WTC11 (cell line): Measurements from ENCODE around the gene NCF2. TPM values are rescaled to one million over a fixed set of nuclear protein-coding genes. Genes with fewer than 3 reads are reported as not detected.

Source experiments
- ATAC-seq: fragments of 200-7000 bp; cut with Tn5 transposase; 2 replicates; pipeline ENCODE4 v1.10.0; 2021; ENCODE audit warnings: mild to moderate bottlenecking, moderate library complexity
- CTCF ChIA-PET: fragments of 300-600 bp; sonication (Branson Sonifier 250); formaldehyde crosslinking; loops from one replicate; lab custom pipeline; 2021; ENCODE audit warnings: antibody characterized with exemption; lab: Charles Lee
- POLR2A ChIA-PET: fragments of 350-600 bp; sonication (Branson Sonifier 250); formaldehyde crosslinking; loops from one replicate; lab custom pipeline; 2021; ENCODE audit warnings: antibody characterized with exemption; lab: Charles Lee
- DNase-seq: peaks from one replicate; pipeline ENCODE4 v3.0.0; 2021; ENCODE audit warnings: low spot score
- H3K27ac Mint-ChIP-seq: 2 replicates; pipeline ENCODE4 v1.8.0; 2021; ENCODE audit warnings: mixed read lengths
- H3K27me3 Mint-ChIP-seq: 2 replicates; pipeline ENCODE4 v1.8.0; 2021; ENCODE audit warnings: low read depth, mild to moderate bottlenecking, moderate library complexity, mixed read lengths
- H3K36me3 Mint-ChIP-seq: 2 replicates; pipeline ENCODE4 v1.8.0; 2021; ENCODE audit warnings: mixed read lengths
- H3K4me1 Mint-ChIP-seq: 2 replicates; pipeline ENCODE4 v1.8.0; 2022; ENCODE audit warnings: mixed read lengths
- H3K4me3 Mint-ChIP-seq: 2 replicates; pipeline ENCODE4 v1.8.0; 2021; ENCODE audit warnings: mild to moderate bottlenecking, moderate library complexity, mixed read lengths
- H3K9me3 Mint-ChIP-seq: 2 replicates; pipeline ENCODE4 v1.8.0; 2021; ENCODE audit warnings: mixed read lengths
- AFF4 ChIP-seq: sonication (generic); formaldehyde crosslinking; IDR thresholded peaks from 2 replicates; pipeline ENCODE4 v1.8.1; 2023; ENCODE audit warnings: mild to moderate bottlenecking, missing genetic modification reagents, borderline replicate concordance
- AR ChIP-seq: fragments of 250-450 bp; sonication (Bioruptor Pico); IDR thresholded peaks from 2 replicates; pipeline ENCODE4 v1.9.0; 2021; ENCODE audit warnings: mild to moderate bottlenecking
- CBFB ChIP-seq: sonication (generic); formaldehyde crosslinking; IDR thresholded peaks from 2 replicates; pipeline ENCODE4 v1.8.1; 2022; ENCODE audit warnings: mild to moderate bottlenecking, low read depth, missing genetic modification reagents
- CDX4 ChIP-seq: fragments of 250-450 bp; sonication (Bioruptor Pico); IDR thresholded peaks from 2 replicates; pipeline ENCODE4 v1.9.0; 2021; ENCODE audit warnings: moderate library complexity, mild to moderate bottlenecking, inconsistent platforms, borderline replicate concordance
- CREM ChIP-seq: sonication (generic); formaldehyde crosslinking; IDR thresholded peaks from 2 replicates; pipeline ENCODE4 v1.8.1; 2022; ENCODE audit warnings: mild to moderate bottlenecking, missing genetic modification reagents, moderate library complexity
- E2F4 ChIP-seq: sonication (generic); formaldehyde crosslinking; IDR thresholded peaks from 2 replicates; pipeline ENCODE4 v1.8.1; 2022; ENCODE audit warnings: low read depth, mild to moderate bottlenecking, moderate library complexity, missing genetic modification reagents, borderline replicate concordance
- NFATC4 ChIP-seq: fragments of 250-450 bp; sonication (Bioruptor Pico); IDR thresholded peaks from 2 replicates; pipeline ENCODE4 v1.9.0; 2021; ENCODE audit warnings: mild to moderate bottlenecking
- OVOL2 ChIP-seq: fragments of 250-450 bp; sonication (Bioruptor Pico); IDR thresholded peaks from 2 replicates; pipeline ENCODE4 v1.9.0; 2021; ENCODE audit warnings: mild to moderate bottlenecking, borderline replicate concordance
- SP1 ChIP-seq: sonication (generic); formaldehyde crosslinking; conservative IDR thresholded peaks from 2 replicates; pipeline ENCODE4 v1.8.1; 2022; ENCODE audit warnings: missing genetic modification reagents
- TEAD1 ChIP-seq: sonication (generic); formaldehyde crosslinking; IDR thresholded peaks from 2 replicates; pipeline ENCODE4 v1.8.0; 2022; ENCODE audit warnings: mild to moderate bottlenecking, missing genetic modification reagents
- TP53 ChIP-seq: sonication (generic); formaldehyde crosslinking; IDR thresholded peaks from 2 replicates; pipeline ENCODE4 v1.8.1; 2023; ENCODE audit warnings: mild to moderate bottlenecking, missing genetic modification reagents
- USF2 ChIP-seq: sonication (generic); formaldehyde crosslinking; IDR thresholded peaks from 2 replicates; pipeline ENCODE4 v1.8.1; 2023; ENCODE audit warnings: mild to moderate bottlenecking, missing genetic modification reagents, moderate library complexity
- ZNF138 ChIP-seq: sonication (generic); formaldehyde crosslinking; conservative IDR thresholded peaks from 2 replicates; pipeline ENCODE4 v1.8.1; 2022; ENCODE audit warnings: mild to moderate bottlenecking, moderate library complexity, missing genetic modification reagents
- ZNF423 ChIP-seq: fragments of 250-450 bp; sonication (Bioruptor Pico); IDR thresholded peaks from 2 replicates; pipeline ENCODE4 v2.1.2; 2022; ENCODE audit warnings: mild to moderate bottlenecking, moderate library complexity
- ZNF671 ChIP-seq: fragments of 250-450 bp; sonication (Bioruptor Pico); IDR thresholded peaks from 2 replicates; pipeline ENCODE4 v1.8.0; 2021; ENCODE audit warnings: mild to moderate bottlenecking
- total RNA-seq: library from RNA; stranded (reverse); gene quantifications from 3 replicates; pipeline ENCODE4 v1.2.3, GENCODE V29; 2021
- TF ChIP-seq, protein P1 (sequence below): sonication (generic); formaldehyde crosslinking; IDR thresholded peaks from 2 replicates; pipeline ENCODE4 v1.8.0; 2023; ENCODE audit warnings: mild to moderate bottlenecking, missing genetic modification reagents

Gene NCF2
- total RNA-seq, 1 experiment from 2014 or later = 0.52 TPM

GRCh38 chr1:183516725-183517124, 73.5 kb downstream of the NCF2 start:
- peaks cover 15% of the 10 kb centered on the region for H3K4me1 Mint-ChIP-seq
- H3K27me3 Mint-ChIP-seq = no peaks in the 10 kb centered on the region
- no peak for TF ChIP-seq E2F4 (CRISPR knock-in tag)

DNA sequence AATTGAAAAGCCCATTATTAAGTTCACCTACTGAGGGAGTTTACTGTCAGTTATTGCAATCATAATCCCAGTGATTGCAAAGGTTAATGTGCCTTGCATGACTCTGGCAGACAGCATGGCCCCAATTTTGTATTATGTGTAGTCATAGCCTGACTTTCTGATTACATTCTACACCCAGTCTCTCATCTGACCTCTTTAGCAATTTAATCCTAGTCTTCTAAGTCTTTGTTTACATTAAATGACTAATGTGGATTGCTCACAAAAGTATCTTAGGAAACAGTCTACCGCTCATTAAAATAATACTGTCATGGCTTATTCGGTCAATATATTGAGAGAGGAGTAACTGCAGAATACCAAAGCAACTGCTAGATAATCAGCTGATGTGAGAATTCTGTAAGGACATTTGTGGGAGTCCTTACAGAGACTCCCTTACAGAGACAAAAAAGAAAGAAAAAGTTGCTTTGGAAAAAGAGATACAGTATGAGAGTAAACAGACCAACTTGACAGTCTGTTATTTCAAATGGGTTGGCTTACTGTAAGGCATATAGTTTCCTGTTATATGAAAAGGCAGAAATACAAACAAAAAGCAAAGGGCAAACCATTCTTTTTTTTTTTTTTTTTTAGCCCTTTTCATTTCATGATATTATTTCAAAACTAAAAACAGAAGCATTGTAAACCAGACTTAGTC, 75.1 kb downstream of the NCF2 start:
- H3K36me3 Mint-ChIP-seq = peaks cover 15% of the 10 kb centered on the region
- ATAC-seq = no peak
- POLR2A ChIA-PET = no interaction called here
- CTCF ChIA-PET = no interaction called here
- no peak for TF ChIP-seq USF2 (CRISPR knock-in tag)
- TF ChIP-seq SP1 (CRISPR knock-in tag) = no peak
- no peak for TF ChIP-seq ZNF671 (CRISPR knock-in tag)
- TF ChIP-seq ZNF423 (CRISPR knock-in tag) = no peak
- TF ChIP-seq CDX4 = no peak
- TF ChIP-seq ZNF138 (CRISPR knock-in tag) = no peak
- no peak for TF ChIP-seq AFF4 (CRISPR knock-in tag)
- no peak for TF ChIP-seq CBFB (CRISPR knock-in tag)
- TF ChIP-seq, protein P1, sequence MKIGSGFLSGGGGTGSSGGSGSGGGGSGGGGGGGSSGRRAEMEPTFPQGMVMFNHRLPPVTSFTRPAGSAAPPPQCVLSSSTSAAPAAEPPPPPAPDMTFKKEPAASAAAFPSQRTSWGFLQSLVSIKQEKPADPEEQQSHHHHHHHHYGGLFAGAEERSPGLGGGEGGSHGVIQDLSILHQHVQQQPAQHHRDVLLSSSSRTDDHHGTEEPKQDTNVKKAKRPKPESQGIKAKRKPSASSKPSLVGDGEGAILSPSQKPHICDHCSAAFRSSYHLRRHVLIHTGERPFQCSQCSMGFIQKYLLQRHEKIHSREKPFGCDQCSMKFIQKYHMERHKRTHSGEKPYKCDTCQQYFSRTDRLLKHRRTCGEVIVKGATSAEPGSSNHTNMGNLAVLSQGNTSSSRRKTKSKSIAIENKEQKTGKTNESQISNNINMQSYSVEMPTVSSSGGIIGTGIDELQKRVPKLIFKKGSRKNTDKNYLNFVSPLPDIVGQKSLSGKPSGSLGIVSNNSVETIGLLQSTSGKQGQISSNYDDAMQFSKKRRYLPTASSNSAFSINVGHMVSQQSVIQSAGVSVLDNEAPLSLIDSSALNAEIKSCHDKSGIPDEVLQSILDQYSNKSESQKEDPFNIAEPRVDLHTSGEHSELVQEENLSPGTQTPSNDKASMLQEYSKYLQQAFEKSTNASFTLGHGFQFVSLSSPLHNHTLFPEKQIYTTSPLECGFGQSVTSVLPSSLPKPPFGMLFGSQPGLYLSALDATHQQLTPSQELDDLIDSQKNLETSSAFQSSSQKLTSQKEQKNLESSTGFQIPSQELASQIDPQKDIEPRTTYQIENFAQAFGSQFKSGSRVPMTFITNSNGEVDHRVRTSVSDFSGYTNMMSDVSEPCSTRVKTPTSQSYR = no peak
- TF ChIP-seq OVOL2 (CRISPR knock-in tag) = no peak
- TF ChIP-seq AR = no peak
- no peak for TF ChIP-seq NFATC4 (CRISPR knock-in tag)
- TF ChIP-seq TEAD1 (CRISPR knock-in tag) = no peak
- TF ChIP-seq CREM (CRISPR knock-in tag) = no peak
- no peak for TF ChIP-seq TP53 (CRISPR knock-in tag)
- no peak overlapping the region for H3K4me3 Mint-ChIP-seq
- no peaks in the 10 kb centered on the region for H3K27me3 Mint-ChIP-seq
- no peaks in the 10 kb centered on the region for H3K9me3 Mint-ChIP-seq
- DNase-seq = no peak
- H3K4me1 Mint-ChIP-seq = peaks cover 24% of the 10 kb centered on the region
- H3K27ac Mint-ChIP-seq = no peak overlapping the region; the same call in 1 of the 2 replicates

More at GRCh38 chr1:183516725-183517124, 73.5 kb downstream of the NCF2 start:
- ChIA-PET POLR2A (no interaction called here), CTCF (no interaction called here)
- no peak for ATAC-seq
- Mint-ChIP-seq H3K9me3 (no peaks in the 10 kb centered on the region), H3K36me3 (peaks cover 25% of the 10 kb centered on the region), H3K4me3 (no peak overlapping the region), H3K27ac (no peak overlapping the region)
- no peak for DNase-seq
